Epidermal melanocyte (primary cell): Measurements from ENCODE around the gene UBIAD1.

Experiments used
- DNase-seq: peaks from one replicate; pipeline ENCODE4 v3.0.0; 2011; ENCODE audit warnings: low spot score; ENCODE audit not compliant: insufficient read length

Gene UBIAD1

DNA sequence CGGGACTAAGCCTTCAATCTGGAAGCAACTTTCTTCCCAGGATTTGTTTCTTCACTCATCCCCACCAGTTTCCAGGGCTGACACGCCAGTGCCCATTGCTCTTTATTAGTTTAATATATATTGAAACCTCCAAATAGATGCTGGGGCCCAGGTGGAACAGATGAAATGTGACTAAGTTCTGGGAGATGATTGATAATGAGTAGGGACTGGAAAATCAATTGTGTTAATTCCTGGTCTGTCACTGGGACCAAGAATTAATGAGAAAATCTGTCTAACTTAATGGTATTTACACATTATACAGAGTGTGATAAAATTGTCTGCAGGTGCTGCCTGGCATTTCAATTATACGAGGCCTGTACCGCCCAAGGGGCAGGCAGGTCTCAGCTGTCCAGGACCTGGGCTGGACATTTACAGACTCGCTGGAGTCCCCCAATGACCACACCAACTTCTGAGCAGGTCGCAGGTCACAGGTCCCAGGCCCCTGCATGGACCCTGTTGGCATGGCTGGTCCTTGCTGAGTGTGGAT, 35.8 kb downstream of the UBIAD1 start:
- DNase-seq, result no peak

DNA sequence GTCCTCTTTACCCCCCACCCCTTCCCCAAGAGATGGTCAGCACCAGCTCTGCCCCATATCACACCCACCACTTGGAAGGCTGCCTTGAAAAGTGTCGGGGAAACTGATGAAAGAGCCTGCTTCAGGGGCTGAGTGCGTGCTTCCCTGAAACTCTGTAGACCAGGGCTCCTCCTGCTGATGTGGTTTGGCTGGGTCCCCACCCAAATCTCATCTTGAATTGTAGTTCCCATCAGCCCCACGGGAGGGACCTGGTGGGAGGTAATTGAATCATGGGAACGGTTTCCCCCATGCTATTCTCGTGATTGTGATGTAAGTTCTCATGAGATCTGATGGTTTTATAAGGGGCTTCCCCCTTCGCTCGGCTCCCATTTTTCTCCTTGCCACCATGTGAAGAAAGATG, 36.4 kb downstream of the UBIAD1 start:
- no peak for DNase-seq

DNA sequence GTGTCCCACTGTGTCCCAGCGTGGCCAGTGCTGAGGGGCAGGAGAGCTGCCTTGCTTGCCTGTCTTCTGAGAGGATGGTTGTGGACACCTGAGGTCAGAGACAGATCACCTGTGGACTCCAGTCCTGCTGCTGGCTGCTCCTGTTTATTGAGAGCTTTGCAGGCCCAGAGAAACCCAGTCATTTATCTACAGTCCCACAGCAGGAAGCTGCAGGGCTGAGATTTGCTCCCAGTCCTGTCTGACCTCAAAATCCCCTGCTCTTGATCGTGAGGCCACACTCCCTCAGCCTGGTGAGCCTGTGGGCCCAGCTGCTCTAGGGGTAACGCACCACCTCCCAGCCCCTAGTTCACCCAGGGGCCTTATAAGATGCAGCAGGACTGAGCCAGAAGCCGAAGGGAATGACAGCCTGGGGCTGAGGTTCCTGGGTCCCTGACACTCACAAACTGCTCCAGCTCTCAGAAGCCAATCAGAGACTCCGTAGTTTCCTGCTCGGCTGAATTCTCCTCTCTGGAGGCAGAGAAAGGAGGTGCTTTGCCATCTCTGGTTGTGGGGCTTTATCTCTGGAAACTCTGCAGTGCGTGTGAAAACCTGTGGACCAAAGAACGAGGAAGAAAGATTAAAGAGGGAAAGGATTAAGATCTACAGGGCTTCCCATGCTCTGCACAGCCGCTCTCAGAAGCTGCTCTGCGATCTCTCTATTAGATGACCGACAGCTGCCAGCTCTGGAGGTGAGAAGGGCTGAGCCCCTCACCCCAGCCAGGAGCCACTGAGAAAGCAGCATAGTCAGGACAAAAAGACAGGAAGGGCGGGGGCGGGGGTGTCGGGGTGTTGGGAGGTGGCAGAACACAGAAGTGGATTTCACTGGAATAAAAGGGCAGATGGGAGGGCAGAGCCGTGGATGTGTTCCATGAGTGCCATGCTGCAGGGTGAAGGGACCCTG, 39.1 kb downstream of the UBIAD1 start:
- no peak for DNase-seq

DNA sequence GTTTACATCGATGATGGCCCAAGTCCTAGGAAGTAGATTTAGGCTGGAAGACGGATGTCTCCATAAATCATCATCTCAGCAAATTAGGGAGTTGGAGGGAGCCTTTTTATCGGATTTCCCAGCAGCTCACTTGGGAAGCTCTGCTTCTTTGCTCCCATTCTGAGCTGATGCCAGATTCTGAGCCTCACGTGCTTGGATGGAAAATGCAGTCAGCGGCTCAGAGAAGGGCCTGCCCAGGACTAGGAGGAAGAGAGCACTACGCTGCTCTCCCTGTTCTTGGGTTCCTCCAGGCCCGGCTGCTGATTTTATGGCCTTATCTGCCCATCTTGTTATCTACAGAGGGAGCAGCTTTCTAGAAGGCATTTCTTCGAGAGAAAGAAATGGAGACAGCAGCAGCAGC, 42.0 kb downstream of the UBIAD1 start:
- no peak for DNase-seq

GRCh38 chr1:11316701-11317100, 43.7 kb downstream of the UBIAD1 start:
- DNase-seq, result peak; percentile 41

GRCh38 chr1:11318982-11319381, 46.0 kb downstream of the UBIAD1 start:
- no peak for DNase-seq

DNA sequence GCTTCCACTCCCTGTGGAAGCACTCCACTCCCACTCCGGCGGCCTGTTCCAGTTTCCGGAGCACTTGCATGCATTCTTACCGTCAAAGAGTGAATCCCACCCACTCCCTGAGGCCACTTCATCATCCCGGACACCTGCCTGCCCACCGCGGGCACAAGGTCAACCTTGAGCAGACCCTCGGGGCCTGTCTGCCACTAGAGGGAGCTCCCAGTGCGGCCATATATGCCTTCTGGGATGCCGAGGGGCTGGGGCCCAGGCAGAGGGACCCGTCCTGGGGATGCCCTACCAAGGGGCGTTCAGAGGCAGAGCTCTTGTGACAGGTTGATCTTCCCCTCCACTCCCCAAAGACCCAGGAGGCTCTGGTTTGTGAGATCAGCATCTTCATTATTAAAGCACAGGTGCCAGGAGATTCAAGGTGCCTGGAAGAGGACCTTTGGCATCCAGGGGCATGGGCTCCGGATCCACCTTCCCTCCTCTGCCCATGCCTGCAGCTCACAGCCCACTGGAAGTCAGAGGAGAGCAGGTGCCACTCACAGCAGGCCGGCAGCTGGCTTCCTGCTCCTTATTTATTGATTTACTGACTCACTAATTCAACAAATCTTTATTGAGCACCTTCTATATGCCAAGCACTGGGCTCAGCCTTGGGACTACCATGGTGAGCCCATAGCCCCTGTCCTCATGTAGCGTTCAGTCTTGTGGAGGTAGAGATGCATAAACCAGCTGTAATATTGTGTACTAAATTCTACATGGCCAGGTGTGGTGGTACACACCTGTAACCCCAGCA, 47.3 kb downstream of the UBIAD1 start:
- DNase-seq, result no peak

GRCh38 chr1:11321656-11322491, 48.9 kb downstream of the UBIAD1 start:
- DNase-seq, result no peak

DNA sequence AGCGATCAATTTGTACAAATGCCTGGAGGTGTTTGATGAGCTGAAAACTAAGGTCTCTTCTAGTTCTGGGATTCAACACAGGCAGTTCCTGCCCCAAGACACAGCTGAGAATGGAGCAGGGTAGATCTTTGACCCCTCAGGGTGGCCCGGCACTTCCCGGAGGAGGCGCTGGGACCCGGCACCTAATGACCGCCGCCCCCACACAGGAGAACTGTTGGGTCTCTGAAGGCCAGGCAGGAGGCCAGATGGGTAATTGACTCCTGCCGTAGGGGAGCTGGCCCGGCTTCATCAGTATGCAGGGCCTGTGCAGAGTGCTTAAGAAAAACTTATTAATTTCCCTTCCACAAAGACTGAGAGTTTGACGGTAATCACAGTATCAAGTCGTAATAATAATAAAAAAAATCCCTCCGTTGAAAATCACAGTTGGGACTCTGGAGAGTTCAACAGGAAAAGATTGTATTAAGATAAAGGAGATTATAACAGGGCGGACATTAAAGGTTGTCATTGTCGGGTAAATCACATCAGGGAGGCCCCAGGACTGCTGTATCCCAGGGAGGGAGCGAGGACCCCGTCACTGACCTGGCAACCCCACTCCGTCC, 51.7 kb downstream of the UBIAD1 start:
- no peak for DNase-seq

DNA sequence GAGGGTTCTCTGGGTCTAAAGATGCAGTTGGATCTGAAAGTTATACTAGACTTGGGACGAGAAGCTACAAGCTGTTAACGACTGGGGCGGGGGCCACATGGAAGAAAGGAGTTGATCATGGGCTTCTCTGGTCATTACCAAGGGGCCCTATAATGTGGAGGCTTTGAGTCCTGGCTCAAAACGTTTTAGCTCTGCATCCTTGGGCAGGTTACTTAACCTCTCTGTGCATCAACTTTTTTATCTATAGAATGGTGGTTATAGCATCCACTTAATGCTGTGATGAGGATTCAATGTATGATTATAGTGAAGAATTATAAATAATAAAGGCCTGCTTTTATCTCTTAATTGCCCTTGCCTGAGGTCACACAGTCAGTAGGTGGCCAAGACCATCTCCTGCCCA, 53.1 kb downstream of the UBIAD1 start:
- DNase-seq, result no peak

DNA sequence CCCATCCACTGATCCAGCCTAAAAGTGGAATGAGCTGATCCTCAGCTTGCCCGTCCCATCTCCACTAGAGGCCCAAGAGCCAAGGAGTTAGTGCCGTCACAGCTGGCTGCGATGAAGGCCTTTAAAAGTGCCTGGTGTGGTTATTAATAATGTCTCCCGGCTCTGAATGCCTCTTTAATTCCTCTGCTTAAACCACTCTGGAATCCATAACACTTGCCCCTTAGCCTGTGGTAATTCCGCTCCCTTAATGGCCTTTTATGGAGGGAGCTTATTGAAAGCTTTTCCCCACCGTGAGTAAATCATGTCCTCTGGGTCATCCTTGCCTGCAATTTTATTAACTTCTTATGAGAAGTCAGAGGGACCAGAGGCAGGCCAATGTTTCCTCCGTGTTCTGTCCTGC, 55.4 kb downstream of the UBIAD1 start:
- DNase-seq, result no peak

GRCh38 chr1:11330411-11330810, 57.4 kb downstream of the UBIAD1 start:
- no peak for DNase-seq

GRCh38 chr1:11331036-11331944, 58.3 kb downstream of the UBIAD1 start:
- no peak for DNase-seq

GRCh38 chr1:11331945-11332546, 59.0 kb downstream of the UBIAD1 start:
- no peak for DNase-seq

GRCh38 chr1:11333631-11334030, 60.6 kb downstream of the UBIAD1 start:
- no peak for DNase-seq

DNA sequence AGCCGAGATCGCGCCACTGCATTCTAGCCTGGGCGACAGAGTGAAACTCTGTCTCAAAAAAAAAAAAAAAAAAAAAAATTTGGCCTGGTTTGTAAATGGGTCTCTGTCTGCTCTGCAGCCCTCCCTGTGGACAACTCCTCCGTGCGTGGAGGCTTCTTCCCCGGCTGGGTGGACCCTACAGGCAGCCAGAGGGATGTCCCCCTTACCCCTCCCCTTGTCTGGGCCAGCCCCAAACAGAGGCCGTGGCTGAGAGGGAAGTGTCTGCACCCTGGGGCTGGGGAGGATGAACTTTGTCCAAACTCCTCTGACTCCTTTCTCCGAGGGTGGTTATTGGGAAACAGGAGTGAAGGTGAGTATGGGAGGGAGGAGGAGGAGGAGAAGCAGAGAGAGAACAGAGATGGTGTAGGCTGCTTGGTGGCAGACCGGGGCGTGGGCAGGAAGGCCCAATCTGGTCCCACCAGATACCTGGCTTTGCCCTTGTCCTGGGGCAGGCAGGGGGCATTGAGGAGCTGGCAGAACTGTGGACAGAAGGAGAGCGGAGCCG, 61.3 kb downstream of the UBIAD1 start:
- DNase-seq, result no peak

DNA sequence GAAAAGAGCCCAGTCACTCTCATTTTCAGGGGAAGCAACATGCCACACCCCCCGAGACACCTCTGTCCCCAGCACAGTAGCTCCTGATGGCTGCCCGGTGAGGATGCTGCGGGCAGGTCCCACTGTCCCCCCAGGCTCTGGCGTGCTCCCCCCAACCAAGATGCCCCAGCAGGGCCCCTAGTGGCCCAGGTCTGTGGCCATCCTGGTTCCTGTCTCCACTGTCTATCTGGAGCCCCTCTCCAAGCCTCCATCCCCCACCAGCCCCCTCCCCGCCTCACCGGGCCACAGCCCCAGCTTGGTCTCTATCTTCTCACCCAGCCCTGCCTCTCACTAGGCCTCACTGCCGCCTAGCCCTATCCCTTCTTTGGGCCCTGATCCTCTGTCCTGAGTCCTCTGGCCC, 61.8 kb downstream of the UBIAD1 start:
- no peak for DNase-seq

DNA sequence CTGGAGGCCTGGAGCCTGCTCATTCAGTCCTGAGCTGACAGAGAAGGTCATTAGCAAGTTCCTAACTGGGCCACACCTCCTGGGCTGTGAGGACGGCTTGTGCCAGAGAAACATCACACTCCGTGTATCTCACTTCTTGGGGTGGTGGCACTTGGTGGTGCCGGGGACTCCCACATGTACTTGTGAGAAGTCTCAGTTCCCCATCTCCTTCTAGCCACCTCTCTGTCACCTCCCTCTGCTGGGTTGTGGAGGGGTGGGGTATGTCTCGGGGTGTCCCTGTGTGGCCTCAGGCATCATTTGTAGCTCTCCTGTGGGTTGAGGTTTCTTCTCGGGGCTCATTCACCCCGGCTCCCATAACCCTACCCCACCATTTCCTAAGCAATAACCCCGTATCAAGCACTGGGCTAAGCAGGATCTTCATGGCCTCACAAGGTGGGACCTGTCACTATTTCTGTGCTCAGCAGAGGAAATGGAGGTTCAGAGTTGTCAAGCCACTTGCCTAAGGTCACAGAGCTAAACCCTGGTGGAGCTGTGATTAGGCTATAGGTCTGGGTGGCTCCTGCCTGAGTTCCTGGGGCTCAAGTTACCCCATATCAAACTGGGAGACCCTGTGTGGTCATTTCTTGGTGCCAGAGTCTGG, 62.5 kb downstream of the UBIAD1 start:
- no peak for DNase-seq

- DNase-seq, result no peak
Observed at GRCh38 chr1:11337580-11338073, 64.6 kb downstream of the UBIAD1 start.
